HCT116 (cell line): Measurements from ENCODE around the gene L3HYPDH.

ENCODE experiments used
- POLR2A ChIP-seq: IDR thresholded peaks from 2 replicates; pipeline ENCODE4 v1.7.0; 2011; ENCODE audit warnings: borderline replicate concordance; ENCODE audit not compliant: insufficient read depth, insufficient read length; ENCODE audit errors: extremely low read depth
- SIN3A ChIP-seq: IDR thresholded peaks from 2 replicates; pipeline ENCODE4 v1.6.1; 2012; ENCODE audit warnings: low read depth
- TF ChIP-seq, protein P1 (sequence below), 3 experiments: fragments of 200-600 bp in 1 of 3; sonication (generic) in 1 of 3; IDR thresholded peaks in 2 of 3; conservative IDR thresholded peaks in 1 of 3; 2 replicates each; pipeline ENCODE4 v1.5.1; 2012 to 2017; ENCODE audit warnings: low read depth in 2 of 3, low read length in 2 of 3, antibody characterized with exemption in 1 of 3, borderline replicate concordance in 1 of 3, control low read depth in 1 of 3, mild to moderate bottlenecking in 1 of 3, mixed read lengths in 1 of 3, mixed run types in 1 of 3, moderate library complexity in 1 of 3; ENCODE audit not compliant: insufficient read depth in 1 of 3
- TF ChIP-seq, protein P2 (sequence below): IDR thresholded peaks from 2 replicates; pipeline ENCODE4 v1.6.1; 2012; ENCODE audit warnings: low read depth

DNA sequence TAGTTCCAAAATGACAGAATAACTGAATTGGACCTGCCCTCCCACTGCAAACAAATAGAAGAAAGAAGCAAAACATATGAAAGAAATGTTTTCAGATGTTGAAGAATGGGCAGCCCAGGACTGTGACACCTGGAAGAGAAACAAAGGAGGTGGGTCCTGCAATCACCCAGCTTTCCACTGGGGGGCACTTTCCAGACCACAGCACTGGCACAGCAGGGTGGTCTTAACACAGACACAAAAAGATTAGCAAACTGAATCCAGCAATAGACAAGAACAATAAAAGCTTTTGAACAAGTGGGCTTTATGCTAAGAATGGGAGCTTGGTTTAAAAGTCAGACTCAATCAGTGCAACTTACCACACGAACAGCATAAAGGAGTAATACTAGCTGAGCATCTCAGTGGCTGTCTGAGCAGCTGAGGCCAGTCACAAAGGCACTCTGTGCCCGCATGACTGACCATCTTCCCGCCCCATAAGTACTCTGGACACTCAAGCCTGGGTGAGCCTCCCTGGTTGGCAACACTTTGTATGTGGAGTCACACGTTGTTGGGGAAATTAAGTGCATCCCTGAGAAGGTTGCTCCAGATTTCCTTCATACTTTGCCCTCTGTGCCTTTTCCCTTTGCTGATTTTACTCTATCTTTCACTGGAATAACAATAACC, 27.8 kb upstream of the L3HYPDH start:
- TF ChIP-seq SIN3A (no peak), POLR2A (no peak)
- TF ChIP-seq, protein P1, sequence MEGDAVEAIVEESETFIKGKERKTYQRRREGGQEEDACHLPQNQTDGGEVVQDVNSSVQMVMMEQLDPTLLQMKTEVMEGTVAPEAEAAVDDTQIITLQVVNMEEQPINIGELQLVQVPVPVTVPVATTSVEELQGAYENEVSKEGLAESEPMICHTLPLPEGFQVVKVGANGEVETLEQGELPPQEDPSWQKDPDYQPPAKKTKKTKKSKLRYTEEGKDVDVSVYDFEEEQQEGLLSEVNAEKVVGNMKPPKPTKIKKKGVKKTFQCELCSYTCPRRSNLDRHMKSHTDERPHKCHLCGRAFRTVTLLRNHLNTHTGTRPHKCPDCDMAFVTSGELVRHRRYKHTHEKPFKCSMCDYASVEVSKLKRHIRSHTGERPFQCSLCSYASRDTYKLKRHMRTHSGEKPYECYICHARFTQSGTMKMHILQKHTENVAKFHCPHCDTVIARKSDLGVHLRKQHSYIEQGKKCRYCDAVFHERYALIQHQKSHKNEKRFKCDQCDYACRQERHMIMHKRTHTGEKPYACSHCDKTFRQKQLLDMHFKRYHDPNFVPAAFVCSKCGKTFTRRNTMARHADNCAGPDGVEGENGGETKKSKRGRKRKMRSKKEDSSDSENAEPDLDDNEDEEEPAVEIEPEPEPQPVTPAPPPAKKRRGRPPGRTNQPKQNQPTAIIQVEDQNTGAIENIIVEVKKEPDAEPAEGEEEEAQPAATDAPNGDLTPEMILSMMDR (IDR thresholded peaks at IDR 0.05 in 2 of 3, conservative IDR thresholded peaks at IDR 0.05 in 1 of 3; ENCODE audit: borderline replicate concordance in 1 of 3, insufficient read depth in 1 of 3, low read depth in 2 of 3, low read length in 2 of 3) = peak; percentile 23 to 81 (median 74); a peak in 4 of 6 replicates
- TF ChIP-seq, protein P2, sequence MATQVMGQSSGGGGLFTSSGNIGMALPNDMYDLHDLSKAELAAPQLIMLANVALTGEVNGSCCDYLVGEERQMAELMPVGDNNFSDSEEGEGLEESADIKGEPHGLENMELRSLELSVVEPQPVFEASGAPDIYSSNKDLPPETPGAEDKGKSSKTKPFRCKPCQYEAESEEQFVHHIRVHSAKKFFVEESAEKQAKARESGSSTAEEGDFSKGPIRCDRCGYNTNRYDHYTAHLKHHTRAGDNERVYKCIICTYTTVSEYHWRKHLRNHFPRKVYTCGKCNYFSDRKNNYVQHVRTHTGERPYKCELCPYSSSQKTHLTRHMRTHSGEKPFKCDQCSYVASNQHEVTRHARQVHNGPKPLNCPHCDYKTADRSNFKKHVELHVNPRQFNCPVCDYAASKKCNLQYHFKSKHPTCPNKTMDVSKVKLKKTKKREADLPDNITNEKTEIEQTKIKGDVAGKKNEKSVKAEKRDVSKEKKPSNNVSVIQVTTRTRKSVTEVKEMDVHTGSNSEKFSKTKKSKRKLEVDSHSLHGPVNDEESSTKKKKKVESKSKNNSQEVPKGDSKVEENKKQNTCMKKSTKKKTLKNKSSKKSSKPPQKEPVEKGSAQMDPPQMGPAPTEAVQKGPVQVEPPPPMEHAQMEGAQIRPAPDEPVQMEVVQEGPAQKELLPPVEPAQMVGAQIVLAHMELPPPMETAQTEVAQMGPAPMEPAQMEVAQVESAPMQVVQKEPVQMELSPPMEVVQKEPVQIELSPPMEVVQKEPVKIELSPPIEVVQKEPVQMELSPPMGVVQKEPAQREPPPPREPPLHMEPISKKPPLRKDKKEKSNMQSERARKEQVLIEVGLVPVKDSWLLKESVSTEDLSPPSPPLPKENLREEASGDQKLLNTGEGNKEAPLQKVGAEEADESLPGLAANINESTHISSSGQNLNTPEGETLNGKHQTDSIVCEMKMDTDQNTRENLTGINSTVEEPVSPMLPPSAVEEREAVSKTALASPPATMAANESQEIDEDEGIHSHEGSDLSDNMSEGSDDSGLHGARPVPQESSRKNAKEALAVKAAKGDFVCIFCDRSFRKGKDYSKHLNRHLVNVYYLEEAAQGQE = no peak
